ENCODE measurements around the gene RSPO1. TPM values are rescaled to one million over a fixed set of nuclear protein-coding genes. Genes with fewer than 3 reads are reported as not detected.

RSPO1 gene
- total RNA-seq, 1 experiment from 2014 or later: not detected

DNA sequence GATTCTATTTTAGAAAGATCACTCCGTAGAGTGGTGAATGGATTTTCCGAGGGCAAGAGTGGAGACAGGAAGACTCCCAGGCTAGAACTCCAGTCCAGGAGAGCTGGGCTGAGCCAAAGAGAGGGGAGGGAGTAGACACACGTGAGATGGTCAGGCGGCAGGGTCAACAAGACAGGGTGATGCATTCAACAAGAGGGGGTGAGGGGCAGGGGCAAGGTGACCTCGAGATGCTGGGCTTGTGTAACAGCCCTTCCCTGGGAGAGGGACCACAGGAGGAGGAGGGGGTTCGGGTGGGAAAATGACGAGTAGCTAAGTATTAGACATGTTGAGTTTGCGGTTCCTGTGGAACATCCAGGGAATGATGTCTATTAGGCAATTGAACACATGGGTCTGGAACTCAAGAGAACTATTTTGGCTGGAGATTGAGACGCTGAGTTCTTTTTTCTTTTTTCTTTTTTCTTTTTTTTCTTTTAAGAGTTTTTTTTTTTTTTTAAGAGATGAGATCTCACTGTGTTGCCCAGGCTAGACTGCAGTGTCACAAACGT, 13.3 kb downstream of the RSPO1 start:
- no peak for DNase-seq (ENCODE audit: low spot score)
- no TSS peak for BruUV-seq (replicated peaks)
- intact Hi-C loops (cut with micrococcal nuclease; ENCODE audit: unreplicated experiment): no loop called here
- CTCF ChIA-PET: no interaction called here
- TF ChIP-seq EZH2 (IDR thresholded peaks at IDR 0.05; ENCODE audit: borderline replicate concordance, low read depth, low read length, poor library complexity, severe bottlenecking) (no peak), CTCF (conservative IDR thresholded peaks at IDR 0.05; ENCODE audit: low read depth, low read length) (no peak)
- Histone ChIP-seq H3K36me3 (ENCODE audit: insufficient read depth, low read length, poor library complexity, severe bottlenecking) (no peaks in the 10 kb centered on the region), H3K27ac (ENCODE audit: low read depth, low read length, poor library complexity, severe bottlenecking) (no peak overlapping the region), H3K4me3 (ENCODE audit: low read depth, low read length, poor library complexity, severe bottlenecking) (no peak overlapping the region), H3K4me1 (ENCODE audit: insufficient read depth, low read length, poor library complexity, severe bottlenecking) (no peaks in the 10 kb centered on the region), H3K27me3 (replicated peaks; ENCODE audit: insufficient read depth, low read depth, low read length, poor library complexity) (peaks cover 84% of the 10 kb centered on the region), H3K9me3 (ENCODE audit: low read depth, low read length, poor library complexity, severe bottlenecking) (no peaks in the 10 kb centered on the region)
- POLR2A ChIA-PET (ENCODE audit: low non-redundant PET): no interaction called here

DNA sequence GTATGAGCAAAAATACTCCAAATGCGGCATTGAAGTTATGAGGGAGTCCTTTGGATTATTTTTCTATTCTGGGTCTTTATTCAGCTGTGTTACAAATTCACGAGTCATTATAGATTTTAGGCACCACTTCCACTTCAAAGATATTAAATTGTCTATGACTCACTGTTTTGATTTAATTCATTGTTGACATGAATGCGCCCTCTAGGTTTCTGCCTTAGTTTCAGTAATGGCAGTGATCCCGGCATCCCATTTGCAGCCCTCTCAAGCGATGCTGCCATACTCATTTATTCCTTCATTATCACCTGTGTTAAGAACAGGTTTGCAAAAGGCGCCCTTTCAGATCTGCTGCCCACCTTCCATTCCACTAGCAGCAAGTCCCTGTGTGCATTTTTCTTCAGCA, 14.0 kb downstream of the RSPO1 start:
- no peak overlapping the region for H3K27ac ChIP-seq (ENCODE audit: low read depth, low read length, poor library complexity, severe bottlenecking)
- no peaks in the 10 kb centered on the region for H3K9me3 ChIP-seq (ENCODE audit: low read depth, low read length, poor library complexity, severe bottlenecking)
- peak; percentile 38 for DNase-seq (ENCODE audit: low spot score)
- ChIA-PET CTCF (no interaction called here), POLR2A (ENCODE audit: low non-redundant PET) (no interaction called here)
- H3K4me1 ChIP-seq (ENCODE audit: insufficient read depth, low read length, poor library complexity, severe bottlenecking): no peaks in the 10 kb centered on the region
- no peaks in the 10 kb centered on the region for H3K36me3 ChIP-seq (ENCODE audit: insufficient read depth, low read length, poor library complexity, severe bottlenecking)
- no TSS peak for BruUV-seq (replicated peaks)
- H3K4me3 ChIP-seq (ENCODE audit: low read depth, low read length, poor library complexity, severe bottlenecking): no peak overlapping the region
- intact Hi-C loops (cut with micrococcal nuclease; ENCODE audit: unreplicated experiment): no loop called here
- H3K27me3 ChIP-seq (replicated peaks; ENCODE audit: insufficient read depth, low read depth, low read length, poor library complexity): peaks cover 85% of the 10 kb centered on the region
- TF ChIP-seq CTCF (conservative IDR thresholded peaks at IDR 0.05; ENCODE audit: low read depth, low read length) (no peak), EZH2 (IDR thresholded peaks at IDR 0.05; ENCODE audit: borderline replicate concordance, low read depth, low read length, poor library complexity, severe bottlenecking) (no peak)

DNA sequence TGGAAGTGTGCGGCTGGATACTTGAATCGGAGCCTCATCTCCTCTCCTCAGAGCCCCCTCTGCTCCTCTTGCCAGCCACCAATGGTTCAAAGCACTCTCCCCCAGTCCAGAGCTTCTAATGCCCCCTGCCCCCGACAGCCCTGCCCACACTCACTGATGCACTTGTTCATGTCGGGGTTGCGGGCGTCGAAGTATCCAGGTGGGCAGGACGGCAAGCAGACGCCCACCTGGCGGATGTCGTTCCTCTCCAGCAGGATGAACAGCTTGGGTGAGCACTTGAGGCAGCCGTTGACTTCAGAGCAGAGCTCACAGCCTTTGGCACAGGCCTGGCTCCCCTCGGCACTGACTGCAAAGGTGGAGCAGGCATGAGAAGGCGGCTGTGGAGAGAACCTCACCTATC, 18.4 kb downstream of the RSPO1 start:
- peaks cover 77% of the 10 kb centered on the region for H3K27me3 ChIP-seq (replicated peaks; ENCODE audit: insufficient read depth, low read depth, low read length, poor library complexity)
- intact Hi-C loops (cut with micrococcal nuclease; ENCODE audit: unreplicated experiment): no loop called here
- H3K4me3 ChIP-seq (ENCODE audit: low read depth, low read length, poor library complexity, severe bottlenecking): no peak overlapping the region
- no peaks in the 10 kb centered on the region for H3K36me3 ChIP-seq (ENCODE audit: insufficient read depth, low read length, poor library complexity, severe bottlenecking)
- H3K9me3 ChIP-seq (ENCODE audit: low read depth, low read length, poor library complexity, severe bottlenecking): no peaks in the 10 kb centered on the region
- no peaks in the 10 kb centered on the region for H3K4me1 ChIP-seq (ENCODE audit: insufficient read depth, low read length, poor library complexity, severe bottlenecking)
- ChIA-PET CTCF (no interaction called here), POLR2A (ENCODE audit: low non-redundant PET) (no interaction called here)
- TF ChIP-seq CTCF (conservative IDR thresholded peaks at IDR 0.05; ENCODE audit: low read depth, low read length): no peak
- TF ChIP-seq EZH2 (IDR thresholded peaks at IDR 0.05; ENCODE audit: borderline replicate concordance, low read depth, low read length, poor library complexity, severe bottlenecking): no peak
- DNase-seq (ENCODE audit: low spot score): no peak
- no peak overlapping the region for H3K27ac ChIP-seq (ENCODE audit: low read depth, low read length, poor library complexity, severe bottlenecking)
- no TSS peak for BruUV-seq (replicated peaks)

Measured in A673 (cell line).